HG03060 (cell line): ENCODE measurements around the gene MICAL3.
"Not testable (repeated sequence)": the region's sequence is repeated elsewhere in the genome, so short reads cannot be mapped to it uniquely, and the experiment has no call there.

Source experiments
- ATAC-seq: cut with Tn5 transposase; IDR thresholded peaks from one replicate; pipeline ENCODE4 v1.9.1; 2021; ENCODE audit warnings: low read depth, moderate number of reproducible peaks; ENCODE audit not compliant: unreplicated experiment

Gene MICAL3

GRCh38 chr22:17942721-17943120, 81.6 kb downstream of the MICAL3 start:
- ATAC-seq = no peak

GRCh38 chr22:17941471-17942406, 82.6 kb downstream of the MICAL3 start:
- ATAC-seq = no peak

- no peak for ATAC-seq
These were observed 84.8 kb downstream of the MICAL3 start for GRCh38 chr22:17939579-17939978.

- ATAC-seq = no peak
These were observed 85.3 kb downstream of the MICAL3 start for GRCh38 chr22:17939011-17939410.

- ATAC-seq = no peak
These were observed 85.9 kb downstream of the MICAL3 start for GRCh38 chr22:17938484-17938924.

- ATAC-seq = not testable (repeated sequence)
These were observed 91.9 kb downstream of the MICAL3 start for GRCh38 chr22:17932457-17932856.

GRCh38 chr22:17931400-17931825, 92.9 kb downstream of the MICAL3 start:
- no peak for ATAC-seq

- ATAC-seq = no peak
These were observed 93.7 kb downstream of the MICAL3 start for GRCh38 chr22:17930455-17931313.

GRCh38 chr22:17929909-17930308, 94.5 kb downstream of the MICAL3 start:
- ATAC-seq = no peak

GRCh38 chr22:17928391-17928790, 96.0 kb downstream of the MICAL3 start:
- ATAC-seq = no peak

GRCh38 chr22:17927062-17927461, 97.3 kb downstream of the MICAL3 start:
- ATAC-seq = no peak

- no peak for ATAC-seq
These were observed 97.8 kb downstream of the MICAL3 start for GRCh38 chr22:17926516-17926915.

- ATAC-seq = no peak
These were observed 98.9 kb downstream of the MICAL3 start for GRCh38 chr22:17925431-17925841.

GRCh38 chr22:17924735-17925364, 99.5 kb downstream of the MICAL3 start:
- ATAC-seq = no peak

GRCh38 chr22:17924076-17924475, 100.3 kb downstream of the MICAL3 start:
- ATAC-seq = no peak

GRCh38 chr22:17922925-17923903, 101.1 kb downstream of the MICAL3 start:
- ATAC-seq = no peak

- no peak for ATAC-seq
These were observed 102.2 kb downstream of the MICAL3 start for GRCh38 chr22:17921871-17922821.

- no peak for ATAC-seq
These were observed 103.2 kb downstream of the MICAL3 start for GRCh38 chr22:17920992-17921650.
